ENCODE measurements around the gene C1QTNF5. TPM values are rescaled to one million over a fixed set of nuclear protein-coding genes. Genes with fewer than 3 reads are reported as not detected.
A peak's percentile ranks its signal among the peaks of the same experiment; 100 is the strongest.

Gene C1QTNF5
- total RNA-seq, 1 donor from 2014 or later: 153 TPM

- DNase-seq (ENCODE audit: extremely low read depth, low read depth, low spot score): no peak
Measured at GRCh38 chr11:119338318-119338890, 2.3 kb downstream of the C1QTNF5 start.

GRCh38 chr11:119337581-119338317 is 2.9 kb downstream of the C1QTNF5 start:
- no peak for DNase-seq (ENCODE audit: extremely low read depth, low read depth, low spot score)

GRCh38 chr11:119336744-119337469 is 3.8 kb downstream of the C1QTNF5 start:
- no peak for DNase-seq (ENCODE audit: extremely low read depth, low read depth, low spot score)

GRCh38 chr11:119335655-119336543 is 4.8 kb downstream of the C1QTNF5 start:
- DNase-seq (ENCODE audit: extremely low read depth, low read depth, low spot score): no peak

- no peak for DNase-seq (ENCODE audit: extremely low read depth, low read depth, low spot score)
Measured at GRCh38 chr11:119335091-119335654, 5.5 kb downstream of the C1QTNF5 start.

GRCh38 chr11:119334174-119334930 is 6.3 kb downstream of the C1QTNF5 start, which contains the start of gene RNF26:
TSS of gene RNF26 (plus strand) at chr11:119334527. CDS start at chr11:119335123, 596 bp downstream.
- DNase-seq (ENCODE audit: extremely low read depth, low read depth, low spot score): peak; percentile 95

- no peak for DNase-seq (ENCODE audit: extremely low read depth, low read depth, low spot score)
Measured at GRCh38 chr11:119332111-119332765, 8.4 kb downstream of the C1QTNF5 start.

GRCh38 chr11:119330237-119330636 is 10.4 kb downstream of the C1QTNF5 start:
- DNase-seq (ENCODE audit: extremely low read depth, low read depth, low spot score): no peak

GRCh38 chr11:119329320-119329719 is 11.4 kb downstream of the C1QTNF5 start:
- no peak for DNase-seq (ENCODE audit: extremely low read depth, low read depth, low spot score)

- no peak for DNase-seq (ENCODE audit: extremely low read depth, low read depth, low spot score)
Measured at GRCh38 chr11:119324189-119324588, 16.5 kb downstream of the C1QTNF5 start.

- no peak for DNase-seq (ENCODE audit: extremely low read depth, low read depth, low spot score)
Measured at GRCh38 chr11:119323532-119324033, 17.1 kb downstream of the C1QTNF5 start.

GRCh38 chr11:119322921-119323531 is 17.7 kb downstream of the C1QTNF5 start:
- no peak for DNase-seq (ENCODE audit: extremely low read depth, low read depth, low spot score)

- no peak for DNase-seq (ENCODE audit: extremely low read depth, low read depth, low spot score)
Measured at GRCh38 chr11:119322360-119322739, 18.3 kb downstream of the C1QTNF5 start.

GRCh38 chr11:119320776-119321524 is 19.7 kb downstream of the C1QTNF5 start:
- no peak for DNase-seq (ENCODE audit: extremely low read depth, low read depth, low spot score)

- DNase-seq (ENCODE audit: extremely low read depth, low read depth, low spot score): no peak
Measured at GRCh38 chr11:119320240-119320775, 20.4 kb downstream of the C1QTNF5 start.

- DNase-seq (ENCODE audit: extremely low read depth, low read depth, low spot score): no peak
Measured at GRCh38 chr11:119319700-119320239, 20.9 kb downstream of the C1QTNF5 start.

GRCh38 chr11:119319136-119319699 is 21.5 kb downstream of the C1QTNF5 start:
- no peak for DNase-seq (ENCODE audit: extremely low read depth, low read depth, low spot score)

All from glomerular endothelial cell (primary cell).